Smooth muscle cell (in vitro differentiated cells): ENCODE data around the gene C6orf136. TPM values are rescaled to one million over a fixed set of nuclear protein-coding genes. Genes with fewer than 3 reads are reported as not detected.

ENCODE experiments used
- DNase-seq: peaks from one replicate; lab custom pipeline; 2025; ENCODE audit not compliant: unreplicated experiment; lab: John Stamatoyannopoulos, UW
- H2AFZ ChIP-seq: fragments of 200-600 bp; sonication (generic); 2 replicates; pipeline ENCODE4 v1.6.0; 2016; ENCODE audit warnings: antibody characterized with exemption, low read depth, mild to moderate bottlenecking
- H3F3A ChIP-seq: fragments of 200-600 bp; sonication (generic); 2 replicates; pipeline ENCODE4 v1.6.0; 2017; ENCODE audit warnings: antibody characterized with exemption, low read depth
- H3K27ac ChIP-seq: fragments of 200-600 bp; sonication (generic); 2 replicates; pipeline ENCODE4 v1.5.1; 2016; ENCODE audit warnings: low read depth, mild to moderate bottlenecking
- H3K27me3 ChIP-seq: fragments of 200-600 bp; sonication (generic); 2 replicates; pipeline ENCODE4 v1.6.1; 2016; ENCODE audit warnings: low read depth, mild to moderate bottlenecking
- H3K36me3 ChIP-seq: fragments of 200-600 bp; sonication (generic); 2 replicates; pipeline ENCODE4 v1.5.1; 2016; ENCODE audit warnings: low read depth
- H3K4me1 ChIP-seq: fragments of 200-600 bp; sonication (generic); 2 replicates; pipeline ENCODE4 v1.5.1; 2016; ENCODE audit warnings: low read depth
- H3K4me2 ChIP-seq: fragments of 200-600 bp; sonication (generic); 2 replicates; pipeline ENCODE4 v1.6.0; 2016; ENCODE audit warnings: mild to moderate bottlenecking
- H3K4me3 ChIP-seq: fragments of 200-600 bp; sonication (generic); 2 replicates; pipeline ENCODE4 v1.5.1; 2016; ENCODE audit warnings: mild to moderate bottlenecking
- H3K79me2 ChIP-seq: fragments of 200-600 bp; sonication (generic); 2 replicates; pipeline ENCODE4 v1.6.0; 2016; ENCODE audit warnings: low read depth, mild to moderate bottlenecking
- H3K9ac ChIP-seq: fragments of 200-600 bp; sonication (generic); 2 replicates; pipeline ENCODE4 v1.6.0; 2016; ENCODE audit warnings: low read depth
- H3K9me3 ChIP-seq: fragments of 200-600 bp; sonication (generic); replicated peaks from 2 replicates; pipeline ENCODE4 v1.5.1; 2016; ENCODE audit warnings: low read depth
- H4K20me1 ChIP-seq: fragments of 200-600 bp; sonication (generic); 2 replicates; pipeline ENCODE4 v1.6.0; 2016; ENCODE audit warnings: low read depth
- WGBS: methylation state at CpG from one replicate; pipeline ENCODE4 v1.1.7; 2016; ENCODE audit warnings: low lambda C conversion rate; 5-methylcytosine and 5-hydroxymethylcytosine counted together
- polyA plus RNA-seq: library from polyadenylated mRNA; unstranded; fragments of >200 nt; fragmentation: Nextera tagmentation; extraction: Ambion mirVana; gene quantifications from 2 replicates; pipeline ENCODE4 v1.2.1, GENCODE V29; 2016
- total RNA-seq: library from RNA; depleted of rRNA; stranded (reverse); fragments of >200 nt; gene quantifications from 2 replicates; pipeline ENCODE4 v1.2.3, GENCODE V29; 2014
- TF ChIP-seq, protein P1 (sequence below): fragments of 200-600 bp; sonication (generic); IDR thresholded peaks from 2 replicates; pipeline ENCODE4 v1.5.1; 2017; ENCODE audit warnings: borderline replicate concordance, mild to moderate bottlenecking, antibody characterized with exemption; ENCODE audit not compliant: insufficient read depth, poor library complexity, severe bottlenecking

C6orf136 gene
- total and polyA plus RNA-seq, 2 experiments from 2014 or later, result 1.8 to 5.3 TPM

DNA sequence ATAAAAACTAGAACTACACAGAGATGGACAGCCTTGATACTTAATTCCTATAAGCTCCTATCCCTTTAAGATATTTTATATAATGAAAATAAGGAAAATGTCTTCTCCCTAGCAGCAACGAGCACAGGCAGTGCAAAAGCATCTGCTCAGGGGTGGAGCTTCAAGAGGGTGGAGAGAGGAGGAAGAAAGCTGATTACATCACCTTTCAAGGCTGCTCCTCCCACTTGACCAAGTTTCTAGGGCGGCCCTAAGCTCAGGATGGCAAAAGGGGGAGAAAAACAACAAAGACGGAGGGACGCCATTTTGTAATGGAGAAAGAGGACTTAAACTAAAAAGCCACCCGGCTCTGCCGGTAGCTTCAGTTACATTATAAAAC, 32.1 kb upstream of the C6orf136 start:
- peak overlapping the region; percentile 77 for H3K4me3 ChIP-seq
- H3F3A ChIP-seq, result peaks cover 33% of the 10 kb centered on the region
- peaks cover 29% of the 10 kb centered on the region for H3K79me2 ChIP-seq
- H3K9me3 ChIP-seq, result no peaks in the 10 kb centered on the region
- peak overlapping the region; percentile 98 for H3K9ac ChIP-seq
- TF ChIP-seq, protein P1, sequence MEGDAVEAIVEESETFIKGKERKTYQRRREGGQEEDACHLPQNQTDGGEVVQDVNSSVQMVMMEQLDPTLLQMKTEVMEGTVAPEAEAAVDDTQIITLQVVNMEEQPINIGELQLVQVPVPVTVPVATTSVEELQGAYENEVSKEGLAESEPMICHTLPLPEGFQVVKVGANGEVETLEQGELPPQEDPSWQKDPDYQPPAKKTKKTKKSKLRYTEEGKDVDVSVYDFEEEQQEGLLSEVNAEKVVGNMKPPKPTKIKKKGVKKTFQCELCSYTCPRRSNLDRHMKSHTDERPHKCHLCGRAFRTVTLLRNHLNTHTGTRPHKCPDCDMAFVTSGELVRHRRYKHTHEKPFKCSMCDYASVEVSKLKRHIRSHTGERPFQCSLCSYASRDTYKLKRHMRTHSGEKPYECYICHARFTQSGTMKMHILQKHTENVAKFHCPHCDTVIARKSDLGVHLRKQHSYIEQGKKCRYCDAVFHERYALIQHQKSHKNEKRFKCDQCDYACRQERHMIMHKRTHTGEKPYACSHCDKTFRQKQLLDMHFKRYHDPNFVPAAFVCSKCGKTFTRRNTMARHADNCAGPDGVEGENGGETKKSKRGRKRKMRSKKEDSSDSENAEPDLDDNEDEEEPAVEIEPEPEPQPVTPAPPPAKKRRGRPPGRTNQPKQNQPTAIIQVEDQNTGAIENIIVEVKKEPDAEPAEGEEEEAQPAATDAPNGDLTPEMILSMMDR, result no peak
- no peak for DNase-seq
- no peaks in the 10 kb centered on the region for H3K36me3 ChIP-seq
- peak overlapping the region; percentile 95 for H3K27ac ChIP-seq
- H4K20me1 ChIP-seq, result peaks cover 50% of the 10 kb centered on the region
- peaks cover 18% of the 10 kb centered on the region for H3K4me1 ChIP-seq
- H3K4me2 ChIP-seq, result peak overlapping the region; percentile 93
- under 1% methylated on average over 6 of the region's 6 CpGs for WGBS
- H2AFZ ChIP-seq, result no peak overlapping the region
- no peaks in the 10 kb centered on the region for H3K27me3 ChIP-seq

DNA sequence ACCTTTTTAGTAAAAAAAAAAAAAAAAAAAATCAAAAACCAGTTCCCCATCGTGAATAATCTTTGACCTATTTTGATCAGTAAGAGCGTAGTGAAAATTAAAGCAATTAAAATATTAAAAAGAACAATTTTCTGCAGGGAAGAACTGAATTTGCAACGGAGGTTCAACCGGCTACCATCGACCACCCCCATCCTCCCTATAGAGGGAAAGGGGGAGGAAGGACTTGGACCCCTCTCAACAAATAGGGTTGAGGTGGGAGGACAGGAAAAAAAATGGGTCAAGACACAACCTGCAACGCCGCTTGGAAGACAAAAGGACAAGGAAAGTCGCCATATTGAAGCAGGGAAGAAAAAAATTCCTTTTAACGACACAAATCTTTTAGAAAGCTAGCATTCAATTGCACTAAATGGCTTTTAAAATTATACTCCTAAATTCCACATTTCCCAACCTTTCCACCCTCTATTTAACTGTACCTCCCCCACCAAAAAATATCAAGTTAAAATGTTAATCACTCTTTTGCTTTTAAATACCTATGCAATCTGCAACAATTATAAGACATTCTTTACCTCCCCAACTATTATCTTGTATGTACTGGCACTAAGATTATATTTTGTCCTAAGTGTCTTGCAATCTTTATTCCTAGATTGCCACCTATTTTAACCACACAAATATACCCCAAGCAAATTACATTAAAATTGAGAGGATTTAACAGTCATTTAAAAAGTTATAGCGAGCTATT, 31.5 kb upstream of the C6orf136 start:
- TF ChIP-seq, protein P1, result no peak
- Histone ChIP-seq H3K27me3 (no peaks in the 10 kb centered on the region), H2AFZ (no peak overlapping the region), H3K9ac (peak overlapping the region; percentile 98), H3K9me3 (no peaks in the 10 kb centered on the region), H3K4me3 (peak overlapping the region; percentile 77), H3K4me2 (peak overlapping the region; percentile 93), H4K20me1 (peaks cover 44% of the 10 kb centered on the region), H3K36me3 (no peaks in the 10 kb centered on the region), H3F3A (peaks cover 33% of the 10 kb centered on the region), H3K4me1 (peaks cover 18% of the 10 kb centered on the region), H3K79me2 (peaks cover 29% of the 10 kb centered on the region), H3K27ac (peak overlapping the region; percentile 95)
- WGBS, result 2% methylated on average over 10 of the region's 10 CpGs
- no peak for DNase-seq

DNA sequence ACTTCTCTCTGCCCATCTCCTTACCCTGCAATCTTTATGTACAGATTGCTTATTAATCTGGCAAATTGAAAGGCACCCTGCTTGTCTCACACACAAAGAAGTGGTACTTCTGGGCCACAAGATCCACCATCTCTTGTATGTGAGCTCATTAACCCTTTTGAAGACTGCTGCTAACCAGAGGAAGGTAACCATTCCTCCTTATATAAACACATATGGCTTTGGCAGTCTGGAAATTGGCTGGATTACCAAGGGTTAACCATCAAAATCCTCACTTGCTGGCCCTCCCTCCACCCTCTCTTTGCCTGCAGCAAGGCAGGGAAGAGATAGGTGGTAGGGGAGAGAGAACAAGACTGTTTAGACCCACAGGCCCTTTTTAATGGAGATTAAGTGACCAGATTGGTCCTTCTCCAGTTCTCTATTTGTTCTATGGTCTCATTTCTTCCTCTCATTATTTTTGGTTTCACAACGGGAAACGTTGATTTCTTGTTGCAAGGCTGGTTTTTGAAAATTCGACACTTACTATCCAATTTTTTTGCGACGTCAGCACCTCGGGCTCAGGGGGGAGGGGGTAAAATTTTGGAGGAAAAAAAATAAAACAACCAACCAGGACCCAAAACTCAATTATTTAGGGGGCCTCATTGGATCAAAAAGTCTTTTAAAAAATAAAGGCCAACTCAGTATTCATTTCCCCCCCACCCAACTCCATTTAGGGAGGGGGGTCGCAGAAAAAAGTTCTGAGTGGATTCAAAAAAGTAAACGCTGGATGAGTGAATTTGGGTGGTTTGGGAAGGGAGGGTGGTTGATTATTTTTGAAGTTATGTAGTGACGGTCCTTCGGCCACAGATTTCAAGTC, 30.7 kb upstream of the C6orf136 start:
- Histone ChIP-seq H3F3A (peaks cover 30% of the 10 kb centered on the region), H2AFZ (no peak overlapping the region), H3K36me3 (no peaks in the 10 kb centered on the region), H3K9ac (peak overlapping the region; percentile 98), H3K4me1 (peaks cover 18% of the 10 kb centered on the region), H3K4me3 (peak overlapping the region; percentile 77), H3K27me3 (no peaks in the 10 kb centered on the region), H3K79me2 (peaks cover 29% of the 10 kb centered on the region), H4K20me1 (peaks cover 36% of the 10 kb centered on the region), H3K4me2 (peak overlapping the region; percentile 93), H3K27ac (peak overlapping the region; percentile 95), H3K9me3 (no peaks in the 10 kb centered on the region)
- 2% methylated on average over 10 of the region's 10 CpGs for WGBS
- TF ChIP-seq, protein P1, result no peak
- DNase-seq, result no peak
